SK-N-SH (cell line): ENCODE results near the gene RPS28. TPM values are rescaled to one million over a fixed set of nuclear protein-coding genes. Genes with fewer than 3 reads are reported as not detected.
A peak's percentile ranks its signal among the peaks of the same experiment; 100 is the strongest.

Source experiments
- CTCF ChIA-PET: fragments of 300-600, 350-600 bp; formaldehyde crosslinking; extraction: SDS; loops from one replicate; lab custom pipeline; 2021; lab: Yijun Ruan, JAX
- POLR2A ChIA-PET: fragments of 350-600 bp; sonication (Branson Sonifier 250); formaldehyde crosslinking; extraction: SDS; loops from one replicate; lab custom pipeline; 2020; ENCODE audit warnings: antibody characterized with exemption, inconsistent platforms; lab: Yijun Ruan, JAX
- DNase-seq: peaks from one replicate; pipeline ENCODE4 v3.0.0; 2012
- H2AFZ ChIP-seq: fragments of 200-600 bp; sonication (generic); 2 replicates; pipeline ENCODE4 v1.8.1; 2016; ENCODE audit warnings: antibody characterized with exemption, mild to moderate bottlenecking, low read depth
- H3F3A ChIP-seq: fragments of 200-600 bp; sonication (generic); replicated peaks from 2 replicates; pipeline ENCODE3; 2016; ENCODE audit warnings: antibody characterized with exemption, mild to moderate bottlenecking; ENCODE audit not compliant: insufficient read depth
- H3K27ac ChIP-seq, 2 experiments: fragments of 200-500 bp in 1 of 2; fragments of 200-600 bp in 1 of 2; sonication (Bioruptor generic) in 1 of 2; sonication (generic), shearing (Covaris generic) in 1 of 2; 2 replicates each; pipeline versions ENCODE4 v1.5.1 to v1.6.1; 2014 to 2016; ENCODE audit warnings: low read depth in 2 of 2, inconsistent platforms in 1 of 2, low read length in 1 of 2, mild to moderate bottlenecking in 1 of 2, mixed read lengths in 1 of 2
- H3K27me3 ChIP-seq: fragments of 200-600 bp; sonication (generic), shearing (Covaris generic); 2 replicates; pipeline ENCODE4 v1.6.1; 2016; ENCODE audit warnings: mixed run types; ENCODE audit not compliant: insufficient read depth
- H3K36me3 ChIP-seq, 2 experiments: fragments of 200-500 bp in 1 of 2; fragments of 200-600 bp in 1 of 2; sonication (Bioruptor generic) in 1 of 2; sonication (generic) in 1 of 2; replicated peaks in 1 of 2; 2 replicates each; pipeline versions ENCODE3 to v1.5.1; 2014 to 2016; ENCODE audit warnings: low read length in 1 of 2, mild to moderate bottlenecking in 1 of 2; ENCODE audit not compliant: insufficient read depth in 2 of 2, control insufficient read depth in 1 of 2
- H3K4me1 ChIP-seq, 2 experiments: fragments of 200-500 bp in 1 of 2; fragments of 200-600 bp in 1 of 2; sonication (Bioruptor generic) in 1 of 2; sonication (generic), shearing (Covaris generic) in 1 of 2; 2 replicates each; pipeline versions ENCODE4 v1.5.1 to v1.6.1; 2014 to 2016; ENCODE audit warnings: low read depth in 1 of 2, low read length in 1 of 2, mixed run types in 1 of 2; ENCODE audit not compliant: insufficient read depth in 2 of 2, control insufficient read depth in 1 of 2
- H3K4me2 ChIP-seq: fragments of 200-600 bp; sonication (generic), shearing (Covaris generic); 2 replicates; pipeline ENCODE4 v1.6.1; 2017; ENCODE audit warnings: mixed run types
- H3K4me3 ChIP-seq, 2 experiments: fragments of 200-500 bp in 1 of 2; fragments of 200-600 bp in 1 of 2; sonication (Bioruptor generic) in 1 of 2; sonication (generic), shearing (Covaris generic) in 1 of 2; 2 replicates each; pipeline versions ENCODE4 v1.5.1 to v1.8.1; 2014 to 2016; ENCODE audit warnings: low read depth in 2 of 2, inconsistent platforms in 1 of 2, low read length in 1 of 2, mild to moderate bottlenecking in 1 of 2, mixed read lengths in 1 of 2, moderate library complexity in 1 of 2
- H3K79me2 ChIP-seq: fragments of 200-600 bp; sonication (generic); 2 replicates; pipeline ENCODE4 v1.8.1; 2017; ENCODE audit warnings: mild to moderate bottlenecking; ENCODE audit not compliant: insufficient read depth
- H3K9ac ChIP-seq: fragments of 200-600 bp; sonication (generic); 2 replicates; pipeline ENCODE4 v1.6.1; 2017; ENCODE audit warnings: mixed run types
- H3K9me2 ChIP-seq: fragments of 200-600 bp; sonication (generic); 2 replicates; pipeline ENCODE4 v1.6.1; 2017; ENCODE audit warnings: mixed run types
- H3K9me3 ChIP-seq: fragments of 200-600 bp; sonication (generic); 2 replicates; pipeline ENCODE4 v1.6.1; 2017; ENCODE audit warnings: mixed run types, mild to moderate bottlenecking, moderate library complexity
- H4K20me1 ChIP-seq: fragments of 200-600 bp; sonication (generic); 2 replicates; pipeline ENCODE4 v1.6.1; 2017; ENCODE audit warnings: mild to moderate bottlenecking, mixed run types; ENCODE audit not compliant: insufficient read depth
- CHD2 ChIP-seq: fragments of 150-350 bp; IDR thresholded peaks from 2 replicates; pipeline ENCODE4 v1.6.1; 2018; ENCODE audit warnings: low read length; ENCODE audit not compliant: partially characterized antibody
- CTCF ChIP-seq: fragments of 200-600 bp; sonication (generic); IDR thresholded peaks from 2 replicates; pipeline ENCODE4 v1.6.1; 2017; ENCODE audit warnings: antibody characterized with exemption, mild to moderate bottlenecking, moderate library complexity
- ELF1 ChIP-seq: IDR thresholded peaks from 2 replicates; pipeline ENCODE4 v1.4.0; 2012
- EP300 ChIP-seq, 2 experiments: IDR thresholded peaks; 2 replicates each; pipeline versions ENCODE4 v1.4.0 to v1.6.1; 2012; ENCODE audit warnings: borderline replicate concordance in 1 of 2, low read depth in 1 of 2, low read length in 1 of 2
- FOSL2 ChIP-seq: IDR thresholded peaks from 2 replicates; pipeline ENCODE4 v1.4.0; 2012; ENCODE audit warnings: low read depth, mild to moderate bottlenecking, moderate library complexity, borderline replicate concordance
- FOXJ3 ChIP-seq: sonication (generic); formaldehyde crosslinking; IDR thresholded peaks from 2 replicates; pipeline ENCODE4 v1.5.1; 2020; ENCODE audit warnings: mild to moderate bottlenecking, missing genetic modification reagents
- GABPA ChIP-seq: IDR thresholded peaks from 2 replicates; pipeline ENCODE4 v1.4.0; 2012; ENCODE audit warnings: low read depth, mild to moderate bottlenecking
- GATA2 ChIP-seq: sonication (generic); formaldehyde crosslinking; IDR thresholded peaks from 2 replicates; pipeline ENCODE4 v1.5.0; 2020; ENCODE audit warnings: mild to moderate bottlenecking, missing genetic modification reagents
- JUND ChIP-seq: IDR thresholded peaks from 2 replicates; pipeline ENCODE4 v1.4.0; 2012
- MAX ChIP-seq: IDR thresholded peaks from 2 replicates; pipeline ENCODE4 v1.4.0; 2012; ENCODE audit warnings: low read depth
- MEF2A ChIP-seq: IDR thresholded peaks from 2 replicates; pipeline ENCODE4 v1.4.0; 2012; ENCODE audit warnings: low read depth, borderline replicate concordance
- MXI1 ChIP-seq: IDR thresholded peaks from 2 replicates; pipeline ENCODE4 v1.6.1; 2012; ENCODE audit warnings: mild to moderate bottlenecking, low read depth, low read length, improper control_type of control experiment
- NFIC ChIP-seq: IDR thresholded peaks from 2 replicates; pipeline ENCODE4 v1.4.0; 2012; ENCODE audit warnings: borderline replicate concordance
- NRF1 ChIP-seq: IDR thresholded peaks from 2 replicates; pipeline ENCODE4 v1.6.1; 2012; ENCODE audit warnings: low read depth, mild to moderate bottlenecking, low read length
- PBX3 ChIP-seq: IDR thresholded peaks from 2 replicates; pipeline ENCODE4; 2012
- POLR2AphosphoS5 ChIP-seq: IDR thresholded peaks from 2 replicates; pipeline ENCODE4 v1.6.1; 2012; ENCODE audit warnings: low read depth, low read length
- RAD21 ChIP-seq: IDR thresholded peaks from 2 replicates; pipeline ENCODE4 v1.6.1; 2012; ENCODE audit warnings: mild to moderate bottlenecking, low read length
- RCOR1 ChIP-seq: fragments of 150-350 bp; IDR thresholded peaks from 2 replicates; pipeline ENCODE4 v1.6.1; 2017; ENCODE audit warnings: antibody characterized with exemption, low read length
- REST ChIP-seq: IDR thresholded peaks from 2 replicates; pipeline ENCODE4 v1.6.1; 2012; ENCODE audit warnings: mild to moderate bottlenecking, low read depth, low read length, moderate library complexity
- RFX5 ChIP-seq: IDR thresholded peaks from 2 replicates; pipeline ENCODE4 v1.6.1; 2012; ENCODE audit warnings: mild to moderate bottlenecking, improper control_type of control experiment, low read length
- SIN3A ChIP-seq: IDR thresholded peaks from 2 replicates; pipeline ENCODE4 v1.6.1; 2012; ENCODE audit warnings: low read depth, mild to moderate bottlenecking, low read length, moderate library complexity, borderline replicate concordance
- SMC3 ChIP-seq: IDR thresholded peaks from 2 replicates; pipeline ENCODE4 v1.6.1; 2012; ENCODE audit warnings: low read depth, low read length, improper control_type of control experiment
- TAF1 ChIP-seq: IDR thresholded peaks from 2 replicates; pipeline ENCODE4 v1.6.1; 2012; ENCODE audit warnings: low read depth, mild to moderate bottlenecking, low read length, moderate library complexity, borderline replicate concordance
- TCF12 ChIP-seq: IDR thresholded peaks from 2 replicates; pipeline ENCODE4 v1.4.0; 2012
- USF1 ChIP-seq: IDR thresholded peaks from 2 replicates; pipeline ENCODE4 v1.4.0; 2012; ENCODE audit warnings: low read depth, borderline replicate concordance
- YY1 ChIP-seq: IDR thresholded peaks from 2 replicates; pipeline ENCODE4 v1.4.0; 2012; ENCODE audit warnings: low read depth, mild to moderate bottlenecking
- WGBS: methylation state at CpG from one replicate; pipeline ENCODE4 v1.1.6; 2017; ENCODE audit warnings: low lambda C conversion rate; 5-methylcytosine and 5-hydroxymethylcytosine counted together
- polyA plus RNA-seq, 3 experiments: library from polyadenylated mRNA; depleted of rRNA; stranded (reverse); fragments of >200 nt; gene quantifications; 2 replicates each; pipeline ENCODE4 v1.2.3, GENCODE V29; 2012

RPS28 gene
- polyA plus RNA-seq, 1 of the 3 experiments (the other 2 are of a cell fraction), result 601 TPM

- 45% methylated on average over 12 of the region's 12 CpGs for WGBS
- CTCF ChIA-PET, result interaction anchor here (0.9 to 2.4 kb wide), 9 partner anchors 9 to 144 kb away, joined by 3 to 22 read pairs (median 3); partner anchors contain the start of gene MARCHF2
- H3K9me2 ChIP-seq, result no peaks in the 10 kb centered on the region
- H2AFZ ChIP-seq, result no peak overlapping the region
- H3K4me3 ChIP-seq, result 0 out of 4 replicates have a peak overlapping the region, but pooled peaks of 1 of the 2 experiments have one; percentile 15
- peaks cover 23% of the 10 kb centered on the region for H3F3A ChIP-seq
- H3K4me2 ChIP-seq, result peak overlapping the region; percentile 67
- no peaks in the 10 kb centered on the region for H3K27me3 ChIP-seq
- H3K9me3 ChIP-seq, result no peaks in the 10 kb centered on the region
- POLR2A ChIA-PET, result interaction anchor here (1.0 kb wide), 1 partner anchor 82 kb away, joined by 4 read pairs; the partner anchor contains the start of gene HNRNPM
- H3K79me2 ChIP-seq, result peaks cover 9% of the 10 kb centered on the region; the same call in 1 of the 2 replicates
- no peaks in the 10 kb centered on the region for H4K20me1 ChIP-seq
- H3K4me1 ChIP-seq, result peaks cover 20 to 30% of the 10 kb centered on the region in 2 experiments; a peak in 3 of 4 replicates
- peak overlapping the region; percentile 27; the same call in 1 of the 2 replicates for H3K9ac ChIP-seq
- H3K36me3 ChIP-seq, result no peaks in the 10 kb centered on the region
- DNase-seq, result peak; percentile 84
- peak overlapping the region; percentile 67 to 85 for H3K27ac ChIP-seq
- peak; percentile 92 for TF ChIP-seq TCF12
- no peak for TF ChIP-seq TAF1
- TF ChIP-seq RCOR1, result 0 out of 2 replicates have a peak, but pooled peaks have one; percentile 43
- no peak for TF ChIP-seq GATA2 (CRISPR knock-in tag)
- TF ChIP-seq GABPA, result peak; percentile 33; the same call in 1 of the 2 replicates
- TF ChIP-seq RAD21, result 0 out of 2 replicates have a peak, but pooled peaks have one; percentile 21
- no peak for TF ChIP-seq USF1
- TF ChIP-seq REST, result peak; percentile 57; the same call in 1 of the 2 replicates
- peak; percentile 64 for TF ChIP-seq ELF1
- TF ChIP-seq MEF2A, result peak; percentile 22; the same call in 1 of the 2 replicates
- TF ChIP-seq MXI1, result peak; percentile 69; the same call in 1 of the 2 replicates
- peak; percentile 100 for TF ChIP-seq NFIC
- TF ChIP-seq CTCF, result no peak
- TF ChIP-seq PBX3, result peak; percentile 98
- TF ChIP-seq SMC3, result no peak
- peak; percentile 83; the same call in 1 of the 2 replicates for TF ChIP-seq SIN3A
- peak; percentile 88; the same call in 1 of the 2 replicates for TF ChIP-seq POLR2AphosphoS5
- no peak for TF ChIP-seq RFX5
- no peak for TF ChIP-seq NRF1
- TF ChIP-seq FOXJ3 (CRISPR knock-in tag), result no peak
- TF ChIP-seq JUND, result peak; percentile 90; the same call in 1 of the 2 replicates
- TF ChIP-seq FOSL2, result peak; percentile 93
- TF ChIP-seq CHD2, result peak; percentile 69
- peak; percentile 58 to 79; a peak in 3 of 4 replicates for TF ChIP-seq EP300 (IDR thresholded peaks at IDR 0.05; ENCODE audit: borderline replicate concordance in 1 of 2, low read depth in 1 of 2, low read length in 1 of 2)
- peak; percentile 75 for TF ChIP-seq MAX
- TF ChIP-seq YY1, result no peak
These were observed 40.9 kb downstream of the RPS28 start for GRCh38 chr19:8361921-8362793.
